HEK293 (cell line): Measurements from ENCODE around the gene XRN1.
"Not testable (repeated sequence)": the region's sequence is repeated elsewhere in the genome, so short reads cannot be mapped to it uniquely, and the experiment has no call there.

Experiments
- CTCF ChIA-PET: fragments of 350-600 bp; formaldehyde crosslinking; extraction: SDS; loops from one replicate; lab custom pipeline; 2021; ENCODE audit warnings: antibody characterized with exemption; lab: Yijun Ruan, JAX
- POLR2A ChIA-PET: fragments of 300-600 bp; formaldehyde crosslinking; extraction: SDS; loops from one replicate; lab custom pipeline; 2020; ENCODE audit warnings: antibody characterized with exemption, inconsistent platforms; lab: Yijun Ruan, JAX
- H3K27ac ChIP-seq: fragments of 200-500 bp; sonication (Bioruptor generic); 2 replicates; pipeline ENCODE4 v1.5.1; 2014; ENCODE audit warnings: low read depth, low read length, control low read depth, inconsistent platforms; ENCODE audit errors: extremely low read depth
- H3K36me3 ChIP-seq, 2 experiments: fragments of 200-500 bp in 1 of 2; sonication (Bioruptor generic) in 1 of 2; 1 replicate in 1 of 2; 2 replicates in 1 of 2; pipeline ENCODE4 v1.5.1; 2014 to 2017; ENCODE audit warnings: inconsistent platforms in 2 of 2, low read length in 2 of 2; ENCODE audit not compliant: control insufficient read depth in 2 of 2, insufficient read depth in 1 of 2
- H3K4me1 ChIP-seq: fragments of 200-500 bp; sonication (Bioruptor generic); 2 replicates; pipeline ENCODE4 v1.5.1; 2014; ENCODE audit warnings: mild to moderate bottlenecking, low read length, inconsistent platforms; ENCODE audit not compliant: control insufficient read depth, insufficient read depth
- H3K4me3 ChIP-seq: 2 replicates; pipeline ENCODE4 v1.5.1; 2011; ENCODE audit warnings: low read depth, mild to moderate bottlenecking, control low read depth, low read length, moderate library complexity
- H3K9me3 ChIP-seq: fragments of 200-500 bp; sonication (Bioruptor generic); 2 replicates; pipeline ENCODE4 v1.5.1; 2014; ENCODE audit warnings: low read depth, low read length, inconsistent platforms; ENCODE audit not compliant: control insufficient read depth, insufficient read depth
- FEZF1 ChIP-seq: fragments of 450-650 bp; formaldehyde crosslinking; IDR thresholded peaks from 2 replicates; pipeline ENCODE4 v1.5.1; 2016; ENCODE audit warnings: missing biosample characterization, missing genetic modification characterization
- GLI4 ChIP-seq: fragments of 450-650 bp; formaldehyde crosslinking; IDR thresholded peaks from 2 replicates; pipeline ENCODE4 v1.5.1; 2016; ENCODE audit warnings: missing biosample characterization, missing genetic modification characterization
- INSM2 ChIP-seq: fragments of 450-650 bp; formaldehyde crosslinking; IDR thresholded peaks from 2 replicates; pipeline ENCODE4 v1.5.1; 2016; ENCODE audit warnings: missing biosample characterization, missing genetic modification characterization
- MYNN ChIP-seq: fragments of 450-650 bp; formaldehyde crosslinking; IDR thresholded peaks from 2 replicates; pipeline ENCODE4 v1.5.1; 2016; ENCODE audit warnings: missing biosample characterization, missing genetic modification characterization, borderline replicate concordance
- RBAK ChIP-seq: fragments of 450-650 bp; formaldehyde crosslinking; IDR thresholded peaks from 2 replicates; pipeline ENCODE4 v1.5.1; 2016; ENCODE audit warnings: missing biosample characterization, missing genetic modification characterization
- REPIN1 ChIP-seq: fragments of 450-650 bp; formaldehyde crosslinking; IDR thresholded peaks from 2 replicates; pipeline ENCODE4 v1.5.1; 2017; ENCODE audit warnings: missing biosample characterization, missing genetic modification characterization, low read depth
- TCF7L2 ChIP-seq: IDR thresholded peaks from 2 replicates; pipeline ENCODE4 v1.6.1; 2011; ENCODE audit warnings: low read depth, mild to moderate bottlenecking, inconsistent platforms, low read length, moderate library complexity, borderline replicate concordance
- ZBTB20 ChIP-seq: fragments of 450-650 bp; formaldehyde crosslinking; IDR thresholded peaks from 2 replicates; pipeline ENCODE4 v1.5.1; 2016; ENCODE audit warnings: missing biosample characterization, missing genetic modification characterization
- ZBTB6 ChIP-seq: fragments of 450-650 bp; formaldehyde crosslinking; IDR thresholded peaks from 2 replicates; pipeline ENCODE4 v1.5.1; 2017; ENCODE audit warnings: missing biosample characterization, missing genetic modification characterization
- ZEB2 ChIP-seq: fragments of 450-650 bp; formaldehyde crosslinking; IDR thresholded peaks from 2 replicates; pipeline ENCODE4 v1.5.1; 2016; ENCODE audit warnings: missing biosample characterization, missing genetic modification characterization
- ZIC2 ChIP-seq: fragments of 450-650 bp; formaldehyde crosslinking; IDR thresholded peaks from 2 replicates; pipeline ENCODE4 v1.5.1; 2016; ENCODE audit warnings: missing biosample characterization, missing genetic modification characterization
- ZNF112 ChIP-seq: fragments of 450-650 bp; formaldehyde crosslinking; IDR thresholded peaks from 2 replicates; pipeline ENCODE4 v1.5.0; 2017; ENCODE audit warnings: missing biosample characterization, missing genetic modification characterization
- ZNF114 ChIP-seq: fragments of 450-650 bp; formaldehyde crosslinking; IDR thresholded peaks from 2 replicates; pipeline ENCODE4 v1.5.0; 2017; ENCODE audit warnings: missing biosample characterization, missing genetic modification characterization
- ZNF146 ChIP-seq: fragments of 450-650 bp; formaldehyde crosslinking; IDR thresholded peaks from 2 replicates; pipeline ENCODE4 v1.5.1; 2016; ENCODE audit warnings: missing biosample characterization, missing genetic modification characterization
- ZNF157 ChIP-seq: fragments of 450-650 bp; formaldehyde crosslinking; IDR thresholded peaks from 2 replicates; pipeline ENCODE4 v1.5.1; 2016; ENCODE audit warnings: missing biosample characterization, missing genetic modification characterization
- ZNF2 ChIP-seq: fragments of 450-650 bp; formaldehyde crosslinking; IDR thresholded peaks from 2 replicates; pipeline ENCODE4 v1.5.1; 2016; ENCODE audit warnings: missing biosample characterization, missing genetic modification characterization
- ZNF202 ChIP-seq: fragments of 450-650 bp; formaldehyde crosslinking; IDR thresholded peaks from 2 replicates; pipeline ENCODE4 v1.5.1; 2016; ENCODE audit warnings: missing biosample characterization, missing genetic modification characterization, borderline replicate concordance
- ZNF221 ChIP-seq: fragments of 450-650 bp; formaldehyde crosslinking; IDR thresholded peaks from 2 replicates; pipeline ENCODE4 v1.5.1; 2017; ENCODE audit warnings: missing biosample characterization, missing genetic modification characterization, borderline replicate concordance
- ZNF48 ChIP-seq: fragments of 450-650 bp; formaldehyde crosslinking; IDR thresholded peaks from 2 replicates; pipeline ENCODE4 v1.5.1; 2016; ENCODE audit warnings: missing biosample characterization, missing genetic modification characterization
- ZNF544 ChIP-seq: fragments of 450-650 bp; formaldehyde crosslinking; IDR thresholded peaks from 2 replicates; pipeline ENCODE4 v1.5.0; 2017; ENCODE audit warnings: missing biosample characterization, missing genetic modification characterization
- ZNF621 ChIP-seq: fragments of 450-650 bp; formaldehyde crosslinking; IDR thresholded peaks from 2 replicates; pipeline ENCODE4 v1.5.1; 2017; ENCODE audit warnings: missing biosample characterization, missing genetic modification characterization
- ZNF623 ChIP-seq: fragments of 450-650 bp; formaldehyde crosslinking; IDR thresholded peaks from 2 replicates; pipeline ENCODE4 v1.5.1; 2016; ENCODE audit warnings: missing biosample characterization, missing genetic modification characterization
- ZNF701 ChIP-seq: fragments of 450-650 bp; formaldehyde crosslinking; IDR thresholded peaks from 2 replicates; pipeline ENCODE4 v1.5.1; 2016; ENCODE audit warnings: missing biosample characterization, missing genetic modification characterization
- ZNF76 ChIP-seq: fragments of 450-650 bp; formaldehyde crosslinking; IDR thresholded peaks from 2 replicates; pipeline ENCODE4; 2016; ENCODE audit warnings: low read depth, missing biosample characterization, missing genetic modification characterization, borderline replicate concordance
- ZNF785 ChIP-seq: fragments of 450-650 bp; formaldehyde crosslinking; IDR thresholded peaks from 2 replicates; pipeline ENCODE4 v1.5.1; 2016; ENCODE audit warnings: missing biosample characterization, missing genetic modification characterization
- ZSCAN23 ChIP-seq: fragments of 450-650 bp; formaldehyde crosslinking; IDR thresholded peaks from 2 replicates; pipeline ENCODE4 v1.5.1; 2016; ENCODE audit warnings: missing biosample characterization, missing genetic modification characterization
- ZSCAN30 ChIP-seq: fragments of 450-650 bp; IDR thresholded peaks from 2 replicates; pipeline ENCODE4 v1.5.1; 2018; ENCODE audit warnings: missing biosample characterization, mild to moderate bottlenecking, missing genetic modification characterization, moderate library complexity
- TF ChIP-seq, protein P1 (sequence below): fragments of 450-650 bp; formaldehyde crosslinking; IDR thresholded peaks from 2 replicates; pipeline ENCODE4 v1.5.0; 2017; ENCODE audit warnings: missing biosample characterization, missing genetic modification characterization, borderline replicate concordance

The XRN1 gene

DNA sequence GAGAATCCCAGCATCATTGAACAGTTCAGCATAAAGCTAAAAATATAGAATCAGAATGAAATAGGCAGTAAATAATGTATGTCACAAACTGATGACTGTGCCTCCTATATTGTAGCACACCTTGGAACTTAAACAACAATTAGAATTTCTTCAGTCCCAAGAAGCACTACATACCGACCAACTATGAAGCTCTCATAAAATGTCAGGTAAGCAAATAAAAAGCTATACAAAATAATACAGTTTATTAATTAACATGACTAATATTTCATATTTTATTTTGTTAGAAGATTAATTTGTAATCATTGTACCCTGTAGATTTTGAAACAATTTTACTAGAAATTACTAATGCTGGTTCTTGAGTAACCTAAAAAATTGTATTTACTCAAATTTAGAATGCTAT is 137.4 kb downstream of the XRN1 start (continued):
- TF ChIP-seq ZNF621 (tag by site-specific recombination): no peak

DNA sequence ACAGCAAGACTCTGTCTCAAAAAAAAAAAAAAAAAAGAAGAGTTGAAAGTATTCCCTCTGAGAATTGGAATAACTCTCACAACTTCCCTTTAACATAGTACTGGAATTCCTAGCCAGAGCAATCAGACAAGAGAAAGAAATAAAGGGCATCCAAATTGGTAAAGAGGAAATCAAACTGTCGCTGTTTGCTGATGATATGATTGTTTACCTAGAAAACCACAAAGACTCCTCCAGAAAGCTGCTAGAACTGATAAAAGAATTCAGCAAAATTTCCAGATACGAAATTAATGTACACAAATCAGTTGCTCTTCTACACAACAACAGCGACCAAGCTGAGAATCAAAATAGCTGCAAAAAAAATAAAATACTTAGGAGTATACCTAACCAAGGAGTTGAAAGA is 145.0 kb downstream of the XRN1 start:
- H3K4me1 ChIP-seq, CTCF ChIA-PET, H3K9me3 ChIP-seq, H3K36me3 ChIP-seq, POLR2A ChIA-PET, H3K27ac ChIP-seq, H3K4me3 ChIP-seq: not testable (repeated sequence)

DNA sequence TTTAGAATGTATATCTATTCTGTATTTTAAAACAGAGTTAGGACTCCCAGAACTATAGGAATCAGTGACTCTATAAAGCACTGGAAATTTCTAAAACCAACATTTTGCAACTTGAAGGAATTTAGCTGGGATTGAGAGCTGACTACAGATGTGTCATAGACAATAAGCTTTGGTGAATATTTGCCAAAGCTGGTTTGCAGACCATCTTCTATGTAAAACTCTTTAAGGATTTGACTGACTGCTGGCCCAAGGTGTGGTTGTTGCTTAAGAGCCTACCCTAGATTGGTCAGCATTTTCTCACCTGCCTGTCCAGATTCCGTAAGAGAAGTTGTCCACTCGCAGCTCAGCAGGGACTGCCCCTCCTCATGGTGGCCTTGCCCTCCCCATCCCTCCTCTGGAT is 149.2 kb downstream of the XRN1 start:
- Histone ChIP-seq H3K9me3 (no peaks in the 10 kb centered on the region), H3K36me3 (no peaks in the 10 kb centered on the region), H3K27ac (no peak overlapping the region), H3K4me3 (no peak overlapping the region), H3K4me1 (no peaks in the 10 kb centered on the region)
- ChIA-PET POLR2A (no interaction called here), CTCF (no interaction called here)
- TF ChIP-seq ZNF544 (tag by site-specific recombination): no peak
- no peak for TF ChIP-seq ZNF157 (tag by site-specific recombination)
- no peak for TF ChIP-seq RBAK
- no peak for TF ChIP-seq GLI4 (tag by site-specific recombination)
- no peak for TF ChIP-seq ZNF146
- TF ChIP-seq INSM2: no peak
- TF ChIP-seq ZNF2 (tag by site-specific recombination): no peak
- TF ChIP-seq ZNF221 (tag by site-specific recombination): no peak
- TF ChIP-seq ZSCAN30 (tag by site-specific recombination): no peak
- TF ChIP-seq ZNF202 (tag by site-specific recombination): no peak
- TF ChIP-seq REPIN1 (tag by site-specific recombination): no peak
- no peak for TF ChIP-seq ZNF114 (tag by site-specific recombination)
- no peak for TF ChIP-seq ZIC2 (tag by site-specific recombination)

GRCh38 chr3:142296507-142296906 is 151.3 kb downstream of the XRN1 start:
- Histone ChIP-seq H3K4me3 (no peak overlapping the region), H3K27ac (no peak overlapping the region), H3K9me3 (no peaks in the 10 kb centered on the region), H3K36me3 (no peaks in the 10 kb centered on the region), H3K4me1 (no peaks in the 10 kb centered on the region)
- ChIA-PET CTCF (interaction anchor here (0.5 kb wide), 1 partner anchor 20 kb away, joined by 3 read pairs; no protein-coding TSS in a partner anchor), POLR2A (no interaction called here)
- no peak for TF ChIP-seq FEZF1 (tag by site-specific recombination)
- no peak for TF ChIP-seq ZBTB6 (tag by site-specific recombination)
- no peak for TF ChIP-seq ZSCAN23 (tag by site-specific recombination)
- TF ChIP-seq ZNF701: no peak
- TF ChIP-seq MYNN: no peak
- TF ChIP-seq ZNF623 (tag by site-specific recombination): no peak
- TF ChIP-seq, protein P1, sequence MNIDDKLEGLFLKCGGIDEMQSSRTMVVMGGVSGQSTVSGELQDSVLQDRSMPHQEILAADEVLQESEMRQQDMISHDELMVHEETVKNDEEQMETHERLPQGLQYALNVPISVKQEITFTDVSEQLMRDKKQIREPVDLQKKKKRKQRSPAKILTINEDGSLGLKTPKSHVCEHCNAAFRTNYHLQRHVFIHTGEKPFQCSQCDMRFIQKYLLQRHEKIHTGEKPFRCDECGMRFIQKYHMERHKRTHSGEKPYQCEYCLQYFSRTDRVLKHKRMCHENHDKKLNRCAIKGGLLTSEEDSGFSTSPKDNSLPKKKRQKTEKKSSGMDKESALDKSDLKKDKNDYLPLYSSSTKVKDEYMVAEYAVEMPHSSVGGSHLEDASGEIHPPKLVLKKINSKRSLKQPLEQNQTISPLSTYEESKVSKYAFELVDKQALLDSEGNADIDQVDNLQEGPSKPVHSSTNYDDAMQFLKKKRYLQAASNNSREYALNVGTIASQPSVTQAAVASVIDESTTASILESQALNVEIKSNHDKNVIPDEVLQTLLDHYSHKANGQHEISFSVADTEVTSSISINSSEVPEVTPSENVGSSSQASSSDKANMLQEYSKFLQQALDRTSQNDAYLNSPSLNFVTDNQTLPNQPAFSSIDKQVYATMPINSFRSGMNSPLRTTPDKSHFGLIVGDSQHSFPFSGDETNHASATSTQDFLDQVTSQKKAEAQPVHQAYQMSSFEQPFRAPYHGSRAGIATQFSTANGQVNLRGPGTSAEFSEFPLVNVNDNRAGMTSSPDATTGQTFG: no peak
- TF ChIP-seq TCF7L2: no peak
- no peak for TF ChIP-seq ZNF202 (tag by site-specific recombination)
- TF ChIP-seq ZNF112 (tag by site-specific recombination): no peak
- no peak for TF ChIP-seq ZNF785 (tag by site-specific recombination)
- TF ChIP-seq ZNF48 (tag by site-specific recombination): no peak
- no peak for TF ChIP-seq ZNF76 (tag by site-specific recombination)
- no peak for TF ChIP-seq ZEB2 (tag by site-specific recombination)
- no peak for TF ChIP-seq ZBTB20 (tag by site-specific recombination)
